EH (cell line): ENCODE measurements around the gene SFMBT1.

Experiments
- DNase-seq: peaks from one replicate; pipeline ENCODE4 v3.0.0-alpha.2; 2015; ENCODE audit warnings: low read depth

Gene SFMBT1

DNA sequence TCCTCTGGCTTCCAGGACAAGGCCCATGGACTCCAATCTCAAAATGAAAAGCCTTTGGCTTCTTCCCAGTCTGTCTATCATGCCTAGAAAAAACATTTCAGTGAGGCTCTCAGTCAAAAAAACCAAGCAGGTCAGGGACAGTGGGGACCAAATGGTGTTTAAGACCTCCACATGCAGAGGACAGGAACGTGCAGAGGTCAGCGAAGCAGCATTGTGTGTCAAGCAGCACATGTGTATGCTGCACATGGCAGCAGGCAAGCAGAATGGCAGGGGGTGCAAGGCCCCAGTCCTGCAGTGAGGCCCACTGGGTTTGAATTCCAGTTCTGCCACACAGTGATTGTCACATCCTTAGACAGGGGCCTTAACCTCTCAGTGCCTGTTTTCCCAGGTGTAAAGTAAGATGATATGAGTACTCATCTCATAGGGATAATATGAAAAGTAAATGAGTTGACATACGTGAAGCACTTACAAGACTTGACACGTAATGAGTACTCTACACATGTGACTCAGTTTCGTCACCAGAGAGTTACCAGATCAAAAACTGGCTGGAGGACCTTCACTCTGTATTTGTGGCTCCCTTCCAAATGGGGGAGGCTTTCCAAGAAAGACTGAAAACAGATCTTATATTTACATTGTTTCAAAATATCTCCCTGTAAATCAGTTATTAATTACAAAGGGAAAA is 159.7 kb downstream of the SFMBT1 start:
- DNase-seq: no peak

DNA sequence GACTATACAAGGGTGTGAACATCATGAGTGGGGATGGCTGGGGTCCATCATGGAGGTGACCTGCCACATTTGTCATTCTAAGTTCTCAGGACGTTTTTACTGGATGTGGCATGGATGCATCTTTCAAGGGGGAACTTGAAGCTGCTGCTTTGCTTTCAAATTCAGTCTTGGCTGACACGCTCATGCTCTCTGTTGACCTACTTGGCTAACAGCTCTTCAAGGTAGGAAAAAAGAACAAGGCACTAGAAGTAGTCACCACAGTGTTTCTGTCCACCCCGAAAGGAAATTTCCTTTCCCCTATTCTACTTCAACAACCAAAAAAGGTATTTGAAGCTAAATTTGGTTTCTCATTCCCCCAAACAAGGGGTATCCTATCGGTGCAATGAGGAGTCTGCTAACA is 163.5 kb downstream of the SFMBT1 start:
- no peak for DNase-seq

DNA sequence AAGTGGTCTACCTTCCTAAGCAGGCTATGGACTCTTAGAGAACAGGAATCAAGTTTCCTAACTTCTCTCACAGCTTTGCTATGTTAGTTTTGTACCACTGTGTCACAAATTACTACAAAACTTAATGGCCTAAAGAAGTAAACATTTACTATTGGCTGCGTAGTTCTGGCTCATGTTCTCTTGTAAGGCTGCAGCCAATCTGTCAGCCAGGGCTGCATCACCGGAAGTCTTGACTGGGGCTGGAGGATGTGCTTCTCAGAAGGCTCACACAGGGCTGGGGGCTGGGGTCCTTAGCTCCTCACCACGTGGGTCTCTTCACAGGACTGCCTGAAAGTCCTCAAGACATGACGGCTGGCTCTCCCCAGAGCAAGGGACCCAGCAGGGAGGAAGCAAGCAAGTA is 164.0 kb downstream of the SFMBT1 start:
- DNase-seq: no peak

DNA sequence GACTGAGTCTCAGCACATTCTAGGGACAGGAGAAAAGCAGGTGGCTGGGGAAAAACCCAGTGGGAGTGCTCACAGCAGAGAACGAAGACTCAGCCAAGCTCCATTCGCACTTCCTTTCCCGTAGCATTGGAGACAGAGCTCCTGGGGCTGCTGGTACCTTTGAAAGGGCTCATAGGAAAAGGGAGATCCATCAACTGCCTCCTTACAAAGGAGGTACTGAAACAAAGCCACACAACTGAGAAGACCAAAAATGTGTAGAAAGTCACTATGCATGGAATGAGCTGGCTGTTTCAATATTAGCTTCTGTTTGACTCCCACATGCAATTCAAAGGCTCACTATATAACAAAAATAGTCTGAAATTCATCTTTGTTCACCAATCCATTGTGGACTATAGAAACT is 165.4 kb downstream of the SFMBT1 start:
- DNase-seq: no peak

DNA sequence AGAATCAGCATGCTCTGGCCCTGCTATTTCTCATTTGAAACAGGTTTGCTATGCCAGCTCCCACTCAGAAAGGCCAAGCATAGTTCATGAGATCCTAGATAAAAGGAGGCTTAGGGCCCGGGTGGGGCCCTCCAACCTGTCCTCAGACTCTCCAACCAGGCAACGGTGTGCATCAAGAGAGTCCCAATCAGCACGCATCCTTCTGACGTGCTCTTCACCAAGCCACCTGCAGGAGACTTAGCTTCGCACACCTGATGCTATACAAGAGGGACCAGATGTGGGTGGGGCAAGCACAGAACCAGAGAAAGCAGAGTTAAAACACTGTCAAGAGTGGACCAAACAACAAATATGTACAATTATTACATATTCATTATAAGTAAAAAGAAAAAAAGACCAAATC is 165.8 kb downstream of the SFMBT1 start:
- DNase-seq: no peak

DNA sequence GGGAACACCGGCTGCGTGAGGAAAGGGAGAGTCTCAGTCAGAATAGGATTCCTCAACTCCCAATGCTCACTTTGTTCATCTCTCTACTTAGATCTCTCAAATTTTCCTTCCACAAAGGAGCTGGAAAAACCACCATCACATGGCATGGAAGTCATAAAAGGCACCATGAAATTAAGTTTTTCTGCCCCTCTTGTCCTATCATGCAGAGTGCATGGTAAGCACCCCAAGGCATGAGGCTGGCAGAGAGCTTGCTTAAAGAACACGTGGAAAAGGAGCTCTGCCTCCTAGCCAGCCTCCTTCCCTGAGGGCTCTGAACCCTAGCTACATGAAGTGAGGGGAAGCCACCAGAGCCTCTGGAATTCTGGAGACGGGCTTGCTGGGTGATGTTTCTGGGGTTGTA is 166.3 kb downstream of the SFMBT1 start:
- DNase-seq: no peak

DNA sequence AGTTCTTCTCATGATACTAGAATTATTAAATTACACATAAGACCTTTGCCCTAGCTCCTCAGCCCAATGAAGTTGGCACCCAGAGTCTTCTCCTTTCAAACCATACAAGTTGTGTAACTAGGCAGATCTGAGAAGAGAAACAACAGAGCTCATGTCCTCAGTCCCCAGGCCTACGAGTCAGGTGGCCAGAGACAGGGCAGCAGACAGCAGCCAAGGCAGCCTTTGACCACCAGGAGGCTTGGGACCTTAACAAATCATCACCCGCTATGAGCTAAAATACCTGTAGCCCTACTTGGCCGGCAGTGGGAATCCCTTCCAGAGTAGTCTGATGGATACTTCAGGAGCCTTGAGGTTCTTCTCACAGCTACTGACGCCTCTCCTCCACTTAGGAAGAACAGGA is 166.8 kb downstream of the SFMBT1 start:
- DNase-seq: no peak

DNA sequence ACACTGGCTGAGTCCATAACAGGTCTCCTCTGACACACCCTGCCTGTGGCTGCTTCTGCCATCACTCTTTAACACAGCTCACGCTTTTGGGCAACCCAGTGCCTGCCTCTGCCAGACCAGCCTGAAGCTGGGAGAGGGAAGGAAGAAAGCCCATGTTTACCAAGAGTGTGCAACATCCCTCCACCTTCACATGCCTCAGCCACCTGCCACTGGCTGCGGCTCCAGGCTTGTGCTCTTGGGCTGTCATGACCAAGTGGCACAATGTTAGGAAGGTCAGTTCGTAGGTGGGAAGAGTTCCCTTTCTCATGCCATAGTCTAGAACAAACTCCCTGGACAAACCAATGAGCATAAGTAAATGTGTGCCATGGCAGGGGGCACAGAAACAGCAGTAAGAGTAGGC is 168.8 kb downstream of the SFMBT1 start:
- DNase-seq: no peak

DNA sequence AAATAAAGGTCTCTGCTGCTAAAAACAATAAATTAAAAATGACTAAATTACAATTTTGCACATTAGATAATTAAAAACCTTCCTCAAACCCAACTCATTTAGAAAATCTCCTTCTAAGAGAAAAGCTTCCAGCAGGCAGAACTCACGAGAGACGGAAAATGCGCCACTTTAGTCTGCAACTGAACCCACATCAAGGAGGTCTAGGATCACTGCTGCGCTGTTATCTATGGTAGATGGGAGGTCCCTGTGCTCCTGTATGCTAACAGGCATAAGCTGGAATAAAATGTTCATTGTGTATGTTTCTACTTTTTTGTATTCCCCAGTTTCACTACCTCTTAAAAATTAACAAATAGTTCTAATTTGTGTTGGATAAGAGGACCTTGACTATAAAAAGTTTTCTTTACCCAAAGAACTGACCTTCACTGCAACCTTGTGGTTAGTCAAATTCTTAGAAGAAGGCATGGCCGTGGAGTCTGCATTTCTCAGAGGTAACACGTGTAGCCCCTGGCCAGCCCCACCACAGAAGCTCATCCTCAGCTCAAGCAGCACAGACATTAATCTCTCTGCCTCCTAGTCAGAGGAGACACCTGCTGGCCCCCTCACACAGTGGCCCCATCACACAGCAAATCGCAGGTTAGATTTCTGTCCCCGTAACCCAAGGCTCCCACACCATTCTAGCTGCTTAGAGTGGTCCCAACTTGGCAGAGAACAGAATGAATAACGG is 170.8 kb downstream of the SFMBT1 start:
- no peak for DNase-seq

DNA sequence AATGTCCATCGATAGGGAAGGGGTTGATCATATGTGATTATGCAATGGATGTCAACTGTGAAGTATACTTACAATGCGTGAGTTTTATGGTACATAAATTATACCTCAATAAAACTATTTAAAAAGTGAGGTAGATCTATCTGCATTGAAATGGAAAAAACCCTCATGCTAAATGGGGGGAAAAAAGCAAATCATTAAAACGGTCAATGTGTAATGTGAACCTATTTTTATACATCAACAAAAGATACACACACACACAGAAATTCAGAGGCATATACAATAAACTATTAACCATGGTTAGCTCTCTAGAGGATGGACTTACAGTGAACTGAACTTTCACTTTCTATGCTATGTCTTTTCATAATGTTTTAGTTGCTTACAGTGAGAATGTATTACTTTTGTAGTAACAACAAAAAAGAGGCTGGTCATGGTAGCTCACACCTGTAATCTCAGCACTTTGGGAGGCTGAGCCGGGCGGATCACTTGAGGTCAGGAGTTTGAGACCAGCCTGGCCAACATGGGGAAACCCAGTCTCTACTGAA is 171.6 kb downstream of the SFMBT1 start:
- DNase-seq: no peak

DNA sequence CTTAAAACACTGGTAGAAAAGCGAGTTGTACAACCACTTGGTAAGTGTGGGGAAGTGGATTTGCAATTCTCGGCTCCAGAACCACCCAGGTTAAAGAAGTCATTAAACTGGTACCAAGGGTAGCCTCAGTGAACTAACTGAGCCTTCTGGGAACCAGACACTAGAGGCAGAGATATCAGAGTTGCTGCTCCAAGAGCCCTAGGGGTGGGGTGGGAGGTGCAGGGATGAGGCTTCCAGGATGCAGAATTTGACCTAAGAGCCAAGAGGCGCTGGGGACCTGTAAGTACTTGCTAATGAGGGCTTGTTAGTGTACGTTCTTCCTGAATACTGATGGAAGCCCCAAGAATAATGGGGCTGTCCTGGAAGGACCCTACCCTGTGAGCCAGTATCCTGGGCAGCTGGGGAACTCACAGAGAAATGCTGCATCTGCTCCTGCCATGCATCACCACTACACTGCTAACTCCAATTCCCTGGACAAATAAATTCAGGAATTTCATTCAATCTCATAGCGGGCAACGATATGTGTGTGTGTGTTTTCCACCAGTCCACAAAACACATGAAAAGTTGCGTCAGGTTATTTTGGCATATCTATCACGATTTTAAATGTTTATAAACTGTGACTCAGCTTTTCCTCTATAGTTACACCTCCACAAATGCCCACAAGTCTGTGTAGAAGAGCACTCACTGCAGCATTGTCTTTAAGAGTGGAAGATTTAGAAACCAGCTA is 172.3 kb downstream of the SFMBT1 start:
- peak; percentile 24 for DNase-seq

DNA sequence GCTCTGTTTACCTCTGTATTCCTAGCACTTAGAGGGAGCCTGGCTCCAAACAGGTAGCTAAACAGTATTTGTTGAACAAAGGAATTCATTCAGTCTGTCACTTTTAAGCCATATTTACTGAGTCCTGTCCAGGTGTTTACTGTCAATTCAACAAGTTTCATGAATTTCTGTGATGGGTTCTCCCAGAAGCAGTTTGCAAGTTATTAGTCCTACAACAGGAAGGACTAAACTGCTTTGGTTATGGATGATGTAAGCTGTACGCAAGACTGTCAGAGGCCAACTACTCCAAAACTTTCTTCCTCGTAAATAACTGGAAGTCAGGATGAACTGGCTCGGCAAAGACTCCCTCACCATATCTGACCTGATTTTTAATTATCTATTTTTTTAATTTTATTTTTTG is 173.6 kb downstream of the SFMBT1 start:
- peak; percentile 39 for DNase-seq

DNA sequence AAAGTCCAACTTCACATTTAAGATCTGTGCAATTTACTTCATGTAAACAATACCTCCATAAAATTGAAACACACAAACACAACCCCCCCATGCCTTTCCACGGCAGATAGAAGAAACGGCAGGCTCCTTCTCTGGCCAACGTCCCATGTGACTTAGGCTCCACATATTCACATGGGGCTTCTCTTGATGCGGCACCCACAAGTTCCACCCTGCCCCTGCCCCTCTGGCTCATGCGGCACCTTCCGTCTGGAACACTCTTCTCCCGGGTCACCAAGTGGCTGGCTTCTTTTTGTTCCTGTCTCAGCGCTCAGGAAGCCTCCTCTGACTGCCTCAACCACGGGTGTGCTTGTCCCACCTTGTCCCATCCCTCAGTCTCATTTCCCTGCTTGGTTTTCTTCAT is 174.1 kb downstream of the SFMBT1 start:
- DNase-seq: no peak

DNA sequence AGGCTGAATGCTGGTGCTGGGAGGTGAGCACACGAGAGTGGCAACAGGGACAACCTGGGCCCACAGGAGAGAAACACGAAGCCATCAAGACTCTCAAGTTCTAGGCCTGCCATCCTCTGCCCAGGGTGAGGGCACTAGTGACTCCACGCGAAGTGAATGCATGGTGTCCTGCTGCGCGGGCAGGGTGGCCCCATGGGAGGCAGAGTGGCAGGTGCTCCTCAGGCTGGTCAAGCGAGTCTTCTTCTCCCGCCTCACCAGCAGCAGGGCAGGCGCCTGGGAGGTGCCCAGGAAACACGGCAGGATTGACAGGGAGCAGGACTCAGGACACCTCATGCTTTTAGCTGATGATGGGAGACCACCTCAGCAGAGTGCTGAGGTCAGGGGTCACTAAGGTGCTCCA is 175.4 kb downstream of the SFMBT1 start:
- DNase-seq: no peak

DNA sequence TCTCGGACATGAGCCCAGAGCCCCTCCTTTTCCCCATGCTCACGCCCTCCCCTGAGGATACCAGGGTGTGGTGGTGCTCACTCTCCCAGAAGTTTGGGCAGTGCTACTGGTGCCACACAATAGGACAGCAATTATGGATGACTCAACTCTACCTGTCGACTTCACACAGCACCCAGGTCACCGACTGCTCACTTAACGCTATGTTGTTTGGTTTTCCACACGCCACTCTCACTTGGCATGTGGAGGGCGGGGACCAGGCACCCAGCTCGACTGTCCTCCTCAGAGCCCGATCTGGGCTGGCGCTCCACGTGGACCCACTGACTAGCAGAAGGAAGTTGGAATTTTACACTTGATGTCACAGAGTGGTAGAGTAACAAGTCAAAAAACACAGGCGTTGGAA is 179.4 kb downstream of the SFMBT1 start:
- DNase-seq: no peak

DNA sequence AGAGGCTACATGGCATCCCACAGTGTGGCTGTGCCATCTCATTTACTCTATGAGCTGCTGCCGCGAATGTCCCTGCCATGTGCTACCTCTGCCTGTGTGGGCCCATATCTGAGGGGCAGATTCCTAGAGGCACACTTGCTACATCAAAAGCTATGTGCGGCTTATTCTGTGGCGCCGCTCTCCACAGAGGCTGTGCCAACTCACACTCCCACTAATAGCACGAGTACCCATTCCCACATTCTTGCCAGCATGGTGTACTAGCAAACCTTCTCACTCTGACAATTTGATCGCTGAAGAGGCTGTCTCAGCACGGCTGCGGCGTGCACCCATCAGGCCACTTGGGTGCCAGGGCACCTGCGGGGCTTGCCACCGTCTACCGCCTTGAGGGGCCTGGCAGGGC is 179.9 kb downstream of the SFMBT1 start:
- no peak for DNase-seq

DNA sequence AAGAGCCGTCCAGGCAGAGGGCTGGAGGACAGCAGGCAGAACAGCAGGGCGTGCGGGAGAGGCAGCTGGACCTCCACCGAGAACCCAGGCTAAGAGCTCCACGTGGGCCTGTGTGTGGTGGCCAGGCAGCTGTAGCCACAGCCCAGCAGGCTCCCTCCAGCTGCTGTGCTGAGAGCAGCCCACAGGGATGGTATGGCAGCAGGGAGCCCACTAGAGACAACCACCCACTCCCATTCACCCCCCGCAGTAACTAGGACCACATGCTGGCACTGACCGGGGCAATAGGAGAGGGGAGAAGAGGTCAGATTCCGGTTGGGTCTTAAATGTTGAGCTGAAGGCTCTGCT is 185.5 kb downstream of the SFMBT1 start:
- DNase-seq: no peak

DNA sequence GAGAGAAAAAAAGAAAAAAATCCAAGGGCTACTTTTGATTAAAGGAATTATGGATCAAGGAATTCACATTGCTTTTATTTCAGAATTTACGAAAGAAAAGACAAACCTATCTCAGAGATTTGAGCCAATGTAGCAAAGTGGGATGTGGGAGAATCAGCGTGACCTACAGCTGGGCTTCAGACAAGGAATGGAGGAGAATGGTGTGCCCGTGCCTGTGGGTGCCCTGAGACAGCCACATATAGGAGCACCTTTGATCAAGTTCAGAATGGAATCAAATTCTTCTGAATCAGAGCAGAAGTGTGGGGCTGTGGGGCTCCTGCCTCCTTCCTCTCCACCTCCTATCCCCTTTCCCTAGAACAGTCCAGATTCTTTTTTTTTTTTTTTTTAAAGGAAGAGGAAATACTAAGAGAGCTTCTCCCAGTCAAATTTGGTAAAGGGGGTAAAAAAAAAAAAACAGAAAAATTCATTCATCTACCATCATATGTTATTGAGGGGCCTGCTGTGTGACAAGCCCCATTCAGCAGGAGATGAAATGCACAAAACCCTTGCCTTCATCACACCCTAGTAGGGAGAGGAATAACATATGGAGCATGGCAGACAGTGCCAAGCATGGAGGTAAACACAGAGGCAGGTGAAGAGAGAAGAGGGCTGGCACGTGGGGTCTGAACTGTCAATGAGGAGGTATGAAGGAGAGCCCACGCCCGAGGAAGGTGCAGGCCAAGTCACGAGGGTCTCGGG is 186.0 kb downstream of the SFMBT1 start:
- no peak for DNase-seq

DNA sequence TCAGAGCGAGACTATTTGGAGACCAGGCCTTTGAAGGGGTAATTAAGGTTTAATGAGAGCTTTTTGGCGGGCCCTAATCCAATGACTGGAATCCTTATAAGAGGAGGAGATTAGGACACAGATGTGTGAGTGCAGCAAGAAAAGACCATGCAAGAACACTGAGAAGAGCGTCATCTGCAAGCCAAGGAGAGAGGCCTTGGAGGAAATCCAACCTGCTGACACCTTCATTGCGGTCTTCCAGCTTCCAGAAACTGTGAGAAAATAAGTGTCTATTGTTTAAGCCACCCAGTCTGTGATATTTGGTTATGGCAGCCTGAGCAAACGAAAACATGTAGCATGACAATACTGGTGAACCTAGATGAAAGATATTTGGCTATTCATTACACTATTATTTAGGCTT is 188.0 kb downstream of the SFMBT1 start:
- no peak for DNase-seq

DNA sequence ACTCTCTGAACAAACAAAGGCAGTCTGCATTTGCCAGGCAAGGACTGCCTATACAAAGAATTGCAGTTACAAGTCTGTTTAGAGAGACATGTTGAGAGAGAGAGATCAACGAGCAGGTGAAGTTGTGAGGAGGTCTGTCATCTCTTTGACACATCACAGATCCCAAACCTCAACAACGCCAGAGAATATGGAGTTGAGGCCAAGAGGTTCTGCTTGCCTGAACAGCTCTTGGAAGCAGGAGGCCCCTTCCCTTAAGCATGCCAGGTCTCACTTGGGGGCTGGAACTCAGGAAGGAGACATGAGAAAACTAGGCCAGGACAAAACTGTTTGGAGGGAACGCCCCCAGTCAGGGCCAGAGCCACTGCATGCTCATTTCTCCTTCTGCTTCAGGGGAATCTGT is 188.7 kb downstream of the SFMBT1 start:
- DNase-seq: no peak

DNA sequence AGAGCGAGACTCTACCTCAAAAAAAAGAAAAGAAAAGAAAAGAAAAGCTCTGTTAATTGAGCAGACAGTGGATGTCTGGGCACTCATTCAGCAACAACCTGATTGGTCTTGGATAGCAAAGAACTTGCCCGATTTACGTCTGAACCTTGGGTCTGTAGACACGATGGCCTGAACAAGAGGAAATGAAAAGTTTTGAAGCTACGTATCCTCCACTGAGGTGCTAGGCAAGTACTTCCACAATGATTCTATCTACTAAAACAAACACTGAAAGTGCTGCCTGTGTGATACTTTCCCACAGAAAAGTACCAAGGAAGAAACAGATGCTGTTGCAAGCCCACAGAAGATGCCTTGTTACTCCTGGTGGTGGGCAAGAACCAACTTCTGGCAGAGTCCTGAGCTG is 189.2 kb downstream of the SFMBT1 start:
- DNase-seq: no peak

DNA sequence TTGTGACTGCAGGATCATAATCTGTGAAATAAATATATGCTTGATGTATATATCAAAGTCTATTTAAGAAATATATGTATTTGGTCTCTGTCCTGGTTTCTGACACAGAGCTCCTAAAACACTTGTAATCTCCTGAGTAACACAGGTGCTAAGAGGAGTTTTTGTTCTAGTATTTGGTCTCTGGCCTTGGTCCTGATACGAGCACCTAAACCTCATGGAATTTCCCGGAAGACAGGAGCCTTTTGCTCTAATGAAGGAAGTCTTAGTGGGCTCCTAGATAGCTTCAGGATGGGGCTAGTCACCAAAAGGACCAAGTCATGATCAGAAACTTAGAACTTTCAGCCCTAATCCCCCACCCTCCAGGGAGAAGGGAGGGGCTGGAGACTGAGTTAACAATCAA is 191.9 kb downstream of the SFMBT1 start:
- DNase-seq: no peak
